A549 treated with AZD2906 at 1 μM for 4 hours (cell line): ENCODE measurements around the gene BEND3. TPM values are rescaled to one million over a fixed set of nuclear protein-coding genes. Genes with fewer than 3 reads are reported as not detected.

Experiments
- total RNA-seq: library from RNA; stranded (reverse); fragments of 200-300 nt; extraction: Qiagen RNA extraction; gene quantifications from 5 replicates; pipeline ENCODE4 v1.2.3, GENCODE V29; 2022

BEND3 gene
- 2.9 to 3.5 TPM (median 3.1 TPM) in 5 replicates for total RNA-seq

GRCh38 chr6:107114926-107115694 lies at the start of gene BEND3:
Gene BEND3 (minus strand): TSS chr6:107115515. CDS start chr6:107099285, 16,230 bp downstream.

Other genes with a start within 250 kb of the BEND3 start
- gene CD24, start 140.8 kb downstream of the BEND3 start, total RNA-seq, result 236 to 302 TPM (median 282 TPM) in 5 replicates
- gene MTRES1, start 87.3 kb downstream of the BEND3 start, total RNA-seq, result 8.6 to 12.0 TPM (median 9.8 TPM) in 5 replicates